OCI-LY1 (cell line): Measurements from ENCODE around the gene ZDHHC4.

Experiments
- H2AFZ ChIP-seq: fragments of 200-600 bp; sonication (generic), shearing (Covaris generic); 2 replicates; pipeline ENCODE4 v1.6.0; 2014; ENCODE audit warnings: antibody characterized with exemption, mild to moderate bottlenecking, low read length
- H3F3A ChIP-seq: fragments of 200-600 bp; sonication (generic), shearing (Covaris generic); 2 replicates; pipeline ENCODE4 v1.6.0; 2014; ENCODE audit warnings: mild to moderate bottlenecking, antibody characterized with exemption, low read length, moderate library complexity; ENCODE audit not compliant: insufficient read depth
- H3K27ac ChIP-seq: fragments of 200-600 bp; sonication (generic); 2 replicates; pipeline ENCODE4 v1.5.1; 2014; ENCODE audit warnings: low read length, mixed run types, mild to moderate bottlenecking, low read depth; ENCODE audit not compliant: poor library complexity, severe bottlenecking
- H3K27me3 ChIP-seq: fragments of 200-600 bp; sonication (generic); 2 replicates; pipeline ENCODE4 v1.6.0; 2014; ENCODE audit warnings: antibody characterized with exemption, mild to moderate bottlenecking, low read length, moderate library complexity; ENCODE audit not compliant: insufficient read depth
- H3K36me3 ChIP-seq: fragments of 200-600 bp; sonication (generic); 2 replicates; pipeline ENCODE4 v1.6.1; 2014; ENCODE audit warnings: mild to moderate bottlenecking, antibody characterized with exemption, low read length, moderate library complexity, mixed read lengths; ENCODE audit not compliant: insufficient read depth
- H3K4me1 ChIP-seq: fragments of 200-600 bp; sonication (generic); 2 replicates; pipeline ENCODE4 v1.5.1; 2014; ENCODE audit warnings: mild to moderate bottlenecking, low read length, moderate library complexity; ENCODE audit not compliant: insufficient read depth, severe bottlenecking
- H3K4me2 ChIP-seq: fragments of 200-600 bp; sonication (generic), shearing (Covaris generic); 2 replicates; pipeline ENCODE4 v1.6.1; 2014; ENCODE audit warnings: low read length
- H3K4me3 ChIP-seq: fragments of 200-600 bp; sonication (generic); 2 replicates; pipeline ENCODE4 v1.5.1; 2014; ENCODE audit warnings: low read length, low read depth, mild to moderate bottlenecking, mixed read lengths; ENCODE audit not compliant: poor library complexity, severe bottlenecking
- H3K79me2 ChIP-seq: fragments of 200-600 bp; shearing (Covaris generic); 2 replicates; pipeline ENCODE4 v1.6.1; 2016; ENCODE audit warnings: mixed run types, low read length, mixed read lengths; ENCODE audit not compliant: insufficient read depth
- H3K9ac ChIP-seq: fragments of 200-600 bp; sonication (generic), shearing (Covaris generic); 2 replicates; pipeline ENCODE4 v1.6.1; 2014; ENCODE audit warnings: mild to moderate bottlenecking, low read length, mixed read lengths
- H3K9me2 ChIP-seq: fragments of 200-600 bp; sonication (generic), shearing (Covaris generic); 2 replicates; pipeline ENCODE4 v1.6.1; 2014; ENCODE audit warnings: low read depth, mild to moderate bottlenecking, low read length, mixed read lengths
- H3K9me3 ChIP-seq: fragments of 200-600 bp; shearing (Covaris generic); 2 replicates; pipeline ENCODE4 v1.6.1; 2014; ENCODE audit warnings: low read length, mixed read lengths
- H4K20me1 ChIP-seq: fragments of 200-600 bp; sonication (generic), shearing (Covaris generic); 2 replicates; pipeline ENCODE4 v1.6.0; 2016; ENCODE audit warnings: mild to moderate bottlenecking, low read length; ENCODE audit not compliant: insufficient read depth
- EZH2 ChIP-seq: fragments of 200-600 bp; sonication (generic), shearing (Covaris generic); IDR thresholded peaks from 2 replicates; pipeline ENCODE4 v1.8.0; 2017; ENCODE audit warnings: borderline replicate concordance, mixed run types, mild to moderate bottlenecking, antibody characterized with exemption, low read length, moderate library complexity, mixed read lengths
- TF ChIP-seq, protein P1 (sequence below): fragments of 200-600 bp; sonication (generic), shearing (Covaris generic); IDR thresholded peaks from 2 replicates; pipeline ENCODE4 v1.5.1; 2017; ENCODE audit warnings: mild to moderate bottlenecking, antibody characterized with exemption, low read length, moderate library complexity, mixed read lengths

ZDHHC4 gene

DNA sequence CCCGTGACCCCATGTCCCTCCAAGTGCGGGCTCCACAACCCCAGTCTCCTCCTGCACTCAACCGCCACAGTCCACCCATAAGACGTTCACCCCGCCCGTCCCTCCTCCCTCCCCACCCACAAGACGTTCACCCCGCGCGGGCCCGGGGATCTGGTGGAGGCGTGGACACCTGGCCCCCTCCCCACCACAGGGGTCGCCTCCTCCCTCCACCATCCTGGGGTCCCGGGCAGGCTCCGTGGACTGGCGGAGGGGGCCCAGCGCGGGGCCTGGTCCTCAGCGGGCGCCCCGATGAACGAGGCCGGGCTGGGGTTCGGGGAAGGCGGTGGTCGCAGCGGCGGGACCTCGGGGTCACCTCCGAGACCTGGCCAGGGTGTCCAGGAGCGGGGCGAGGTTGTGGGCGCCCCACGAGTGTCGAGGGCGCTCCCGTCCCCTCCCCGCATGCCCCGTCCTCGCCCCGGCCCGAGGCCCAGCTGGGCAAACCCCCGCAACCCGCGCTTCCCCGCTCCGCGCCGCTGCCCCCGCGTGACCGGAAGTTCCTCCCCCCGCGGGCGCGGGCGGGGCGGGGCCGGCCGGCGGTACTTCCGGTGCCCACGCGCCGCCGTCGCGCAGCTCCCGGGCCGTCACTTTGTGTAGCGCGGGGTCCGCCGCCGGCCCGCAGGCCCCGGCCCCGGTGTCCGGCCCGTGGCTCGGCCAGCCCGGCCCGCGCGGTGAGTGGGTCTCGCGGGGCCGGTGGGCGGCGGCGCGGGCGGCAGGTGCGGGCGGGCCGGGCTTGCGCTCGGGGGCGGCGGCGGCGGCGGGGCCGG is 59.7 kb downstream of the ZDHHC4 start, which contains the start of gene ZNF316:
Gene ZNF316, plus strand, starts transcription at position 578 of the 803 bp plus-strand sequence. CDS start 5,092 bp downstream, outside the sequence.
- Histone ChIP-seq H3K36me3 (peaks cover 29% of the 10 kb centered on the region), H3K9me3 (no peaks in the 10 kb centered on the region), H3F3A (no peaks in the 10 kb centered on the region), H3K4me1 (peaks cover 17% of the 10 kb centered on the region), H3K9ac (peak within 1 kb of the TSS; percentile 77), H2AFZ (no peak within 1 kb of the TSS), H3K4me3 (peak within 1 kb of the TSS; percentile 71), H3K27me3 (no peaks in the 10 kb centered on the region), H3K27ac (peak within 1 kb of the TSS; percentile 12), H3K79me2 (no peaks in the 10 kb centered on the region), H4K20me1 (no peaks in the 10 kb centered on the region), H3K9me2 (no peaks in the 10 kb centered on the region), H3K4me2 (peak within 1 kb of the TSS; percentile 85)
- TF ChIP-seq EZH2: no peak
- TF ChIP-seq, protein P1, sequence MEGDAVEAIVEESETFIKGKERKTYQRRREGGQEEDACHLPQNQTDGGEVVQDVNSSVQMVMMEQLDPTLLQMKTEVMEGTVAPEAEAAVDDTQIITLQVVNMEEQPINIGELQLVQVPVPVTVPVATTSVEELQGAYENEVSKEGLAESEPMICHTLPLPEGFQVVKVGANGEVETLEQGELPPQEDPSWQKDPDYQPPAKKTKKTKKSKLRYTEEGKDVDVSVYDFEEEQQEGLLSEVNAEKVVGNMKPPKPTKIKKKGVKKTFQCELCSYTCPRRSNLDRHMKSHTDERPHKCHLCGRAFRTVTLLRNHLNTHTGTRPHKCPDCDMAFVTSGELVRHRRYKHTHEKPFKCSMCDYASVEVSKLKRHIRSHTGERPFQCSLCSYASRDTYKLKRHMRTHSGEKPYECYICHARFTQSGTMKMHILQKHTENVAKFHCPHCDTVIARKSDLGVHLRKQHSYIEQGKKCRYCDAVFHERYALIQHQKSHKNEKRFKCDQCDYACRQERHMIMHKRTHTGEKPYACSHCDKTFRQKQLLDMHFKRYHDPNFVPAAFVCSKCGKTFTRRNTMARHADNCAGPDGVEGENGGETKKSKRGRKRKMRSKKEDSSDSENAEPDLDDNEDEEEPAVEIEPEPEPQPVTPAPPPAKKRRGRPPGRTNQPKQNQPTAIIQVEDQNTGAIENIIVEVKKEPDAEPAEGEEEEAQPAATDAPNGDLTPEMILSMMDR: no peak

DNA sequence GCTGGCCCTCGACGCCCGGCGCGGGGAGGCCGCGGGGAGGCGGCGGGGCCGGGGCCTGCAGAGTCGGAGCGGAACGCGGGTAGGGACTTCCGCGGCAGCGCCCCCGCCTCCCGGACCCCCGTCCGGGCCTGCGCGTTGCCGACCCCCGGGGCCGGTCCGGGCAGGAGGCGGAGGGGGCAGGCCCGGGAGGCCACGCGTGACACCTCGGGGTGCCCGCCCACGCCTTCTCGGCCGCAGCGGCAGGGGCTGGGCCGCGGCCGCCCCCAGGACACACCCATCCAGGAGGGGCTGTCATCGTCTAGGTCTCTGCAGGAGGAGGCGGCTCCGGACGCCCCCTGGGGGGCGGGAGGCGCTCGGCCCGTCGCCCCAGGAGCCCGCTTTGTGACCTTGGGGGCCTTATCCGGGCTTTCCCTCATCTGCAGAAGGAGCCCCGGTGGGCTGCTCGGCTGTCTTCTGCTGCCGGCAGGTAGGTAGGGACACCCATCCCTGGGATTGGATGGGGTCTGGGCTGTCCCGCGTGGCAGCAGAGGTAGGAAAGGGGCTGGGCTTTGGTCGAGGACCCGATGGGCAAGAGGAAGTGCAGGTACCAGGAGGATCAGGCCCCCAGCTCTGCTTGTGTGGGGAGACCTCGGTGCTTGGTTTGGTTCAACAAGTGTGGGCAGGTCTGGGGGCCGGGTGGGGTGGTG is 60.4 kb downstream of the ZDHHC4 start:
- H4K20me1 ChIP-seq: no peaks in the 10 kb centered on the region
- peak overlapping the region; percentile 12 for H3K27ac ChIP-seq
- H3K4me1 ChIP-seq: peaks cover 17% of the 10 kb centered on the region
- H3K4me3 ChIP-seq: peak overlapping the region; percentile 63
- H3K4me2 ChIP-seq: peak overlapping the region; percentile 68
- no peaks in the 10 kb centered on the region for H3K79me2 ChIP-seq
- H3K9ac ChIP-seq: peak overlapping the region; percentile 55
- H3K9me3 ChIP-seq: no peaks in the 10 kb centered on the region
- no peak for TF ChIP-seq EZH2
- TF ChIP-seq, protein P1: peak; percentile 48
- H2AFZ ChIP-seq: no peak overlapping the region
- no peaks in the 10 kb centered on the region for H3K27me3 ChIP-seq
- H3K9me2 ChIP-seq: no peaks in the 10 kb centered on the region
- peaks cover 36% of the 10 kb centered on the region for H3K36me3 ChIP-seq
- H3F3A ChIP-seq: no peaks in the 10 kb centered on the region
